ENCODE data around the gene CHKA. TPM values are rescaled to one million over a fixed set of nuclear protein-coding genes. Genes with fewer than 3 reads are reported as not detected.

The CHKA gene
- total RNA-seq, 1 donor from 2014 or later = 66.2 TPM

- DNase-seq (ENCODE audit: low spot score) = no peak
Measured at GRCh38 chr11:68033708-68034045, 87.5 kb downstream of the CHKA start.

- DNase-seq (ENCODE audit: low spot score) = no peak
Measured at GRCh38 chr11:68032997-68033707, 88.0 kb downstream of the CHKA start.

DNA sequence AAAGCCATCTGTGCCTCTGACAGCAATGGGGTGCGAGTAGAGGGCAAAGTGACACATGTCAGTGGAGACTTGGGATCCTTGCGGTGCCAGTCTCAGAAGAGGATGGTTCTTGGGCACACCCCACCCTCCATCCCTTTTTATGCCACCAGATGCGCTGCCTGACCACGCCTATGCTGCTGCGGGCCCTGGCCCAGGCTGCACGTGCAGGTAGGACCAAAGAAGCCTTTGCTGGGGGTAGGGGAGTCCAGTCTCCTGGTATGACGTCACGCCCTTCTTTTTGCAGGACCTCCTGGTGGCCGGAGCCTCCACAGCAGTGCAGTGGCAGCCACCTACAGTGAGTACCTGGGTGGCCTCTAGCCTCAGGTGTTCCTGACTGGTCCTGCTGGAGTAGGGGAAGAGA is 89.2 kb downstream of the CHKA start:
- no peak for DNase-seq (ENCODE audit: low spot score)

DNA sequence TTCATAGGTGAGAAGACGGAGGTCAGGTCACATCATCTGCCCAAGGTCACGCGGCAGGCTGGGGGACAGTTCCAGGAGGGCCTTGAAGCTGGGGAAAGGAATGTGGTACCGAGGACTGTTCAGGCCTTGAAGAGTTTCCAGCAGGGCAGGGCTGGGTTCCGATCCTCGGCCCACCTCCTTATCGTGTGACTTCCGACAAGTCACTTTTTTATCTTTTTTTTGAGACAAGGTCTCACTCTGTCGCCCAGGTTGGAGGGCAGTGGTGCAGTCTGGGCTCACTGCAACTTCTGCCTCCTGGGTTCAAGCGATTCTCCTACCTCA is 90.1 kb downstream of the CHKA start:
- DNase-seq (ENCODE audit: low spot score) = no peak

DNA sequence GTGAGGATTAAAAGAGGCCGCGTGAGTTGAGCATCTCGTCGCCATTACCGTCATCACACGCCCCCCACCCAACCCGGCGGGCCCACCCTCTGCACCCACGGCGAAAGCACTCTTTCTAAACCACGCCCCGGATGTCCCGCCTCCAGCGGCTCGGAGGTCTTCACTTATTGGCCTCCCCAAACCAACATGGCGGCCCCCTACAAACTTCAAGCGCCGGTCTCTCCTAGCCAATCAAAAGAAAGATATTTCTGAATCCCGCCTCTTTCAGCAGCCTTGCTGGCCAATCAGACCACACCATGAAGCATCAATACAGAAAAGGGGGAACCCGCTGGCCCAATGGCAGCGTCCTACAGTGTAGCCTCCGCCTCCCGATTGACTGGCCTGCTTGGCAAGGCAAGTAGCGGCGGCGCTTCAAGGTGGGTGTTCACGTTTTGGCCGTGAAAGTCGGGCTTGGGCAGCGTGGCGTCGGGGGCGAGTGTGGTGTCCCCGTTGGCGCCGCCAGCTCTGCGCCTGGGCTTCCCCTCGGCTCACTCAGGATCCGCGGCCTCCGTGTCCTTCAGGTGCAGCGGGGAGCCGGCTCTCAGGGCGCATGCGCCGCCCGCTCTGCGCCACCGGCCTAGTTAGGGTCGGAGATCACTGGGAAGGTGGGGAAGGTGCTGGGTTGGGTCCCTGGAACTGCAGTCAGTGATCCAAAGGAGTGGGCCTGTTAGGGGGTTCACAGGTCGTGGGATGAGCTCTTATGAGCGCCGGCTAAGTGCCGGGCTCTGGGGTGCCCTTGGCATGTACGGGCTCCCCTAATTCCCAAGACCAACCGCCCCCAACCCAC is 90.7 kb downstream of the CHKA start, which contains the start of gene NDUFS8:
Gene NDUFS8 (plus strand): TSS at position 364 of the 826 bp plus-strand sequence. CDS start 1,471 bp downstream, outside the sequence.
- DNase-seq (ENCODE audit: low spot score) = peak; percentile 98

- no peak for DNase-seq (ENCODE audit: low spot score)
Measured at GRCh38 chr11:68028802-68029545, 92.2 kb downstream of the CHKA start.

- DNase-seq (ENCODE audit: low spot score) = no peak
Measured at GRCh38 chr11:68027667-68028066, 93.5 kb downstream of the CHKA start.

DNA sequence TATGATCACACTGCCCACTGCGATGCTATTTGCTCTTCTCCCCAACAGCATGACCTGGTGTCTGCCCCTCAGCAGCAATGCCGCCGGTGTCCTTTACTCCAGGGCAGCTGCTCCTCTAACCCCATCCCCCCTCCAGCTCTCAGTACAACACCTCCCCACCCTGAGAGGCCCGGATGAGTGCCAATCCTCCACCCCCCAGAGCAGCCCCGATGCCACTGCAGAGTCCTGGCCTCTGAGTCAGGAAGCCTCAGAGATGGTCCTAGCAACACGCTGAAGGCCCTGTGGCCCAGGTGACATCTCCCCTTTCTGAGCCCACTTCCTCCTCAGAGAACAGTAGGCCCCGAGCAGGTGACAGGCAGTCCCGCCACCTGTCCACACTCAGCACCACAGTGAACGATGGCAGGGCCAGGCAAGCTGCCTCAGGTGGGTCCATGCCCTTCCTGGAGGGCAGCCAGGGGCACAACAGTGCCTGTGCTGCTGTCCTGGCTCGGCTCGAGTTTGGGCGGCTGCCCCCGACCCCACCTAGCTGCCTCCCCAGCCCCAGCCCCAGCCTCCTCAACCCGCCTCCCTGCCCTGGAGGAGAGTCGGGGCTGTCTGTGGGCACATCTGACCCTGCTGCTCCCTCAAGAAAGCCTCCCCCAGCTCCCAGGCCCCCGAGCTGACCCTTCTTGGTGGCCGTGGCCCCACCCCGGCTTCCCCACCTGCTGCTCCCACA is 94.6 kb downstream of the CHKA start:
- no peak for DNase-seq (ENCODE audit: low spot score)

- DNase-seq (ENCODE audit: low spot score) = no peak
Measured at GRCh38 chr11:68025047-68025446, 96.1 kb downstream of the CHKA start.

DNA sequence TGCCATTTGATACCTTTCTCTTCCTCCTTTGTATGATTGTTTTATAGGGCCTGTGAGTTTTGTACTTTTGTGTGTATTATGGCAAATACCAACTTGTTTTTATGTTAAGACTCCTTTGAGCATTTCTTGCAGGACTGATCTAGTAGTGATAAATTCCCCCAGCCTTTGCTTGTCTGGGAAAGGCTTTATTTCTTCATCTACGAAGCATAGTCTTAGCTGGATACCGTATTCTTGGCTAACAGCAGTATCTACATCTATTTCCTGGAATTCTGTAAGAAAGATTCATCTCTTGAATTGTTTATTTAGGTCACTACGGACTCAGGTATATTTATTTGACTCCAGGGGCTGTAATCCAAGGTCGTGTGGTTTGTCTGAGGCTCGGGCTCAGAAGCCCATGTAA is 96.7 kb downstream of the CHKA start:
- no peak for DNase-seq (ENCODE audit: low spot score)

GRCh38 chr11:68022531-68022930 is 98.7 kb downstream of the CHKA start:
- no peak for DNase-seq (ENCODE audit: low spot score)

DNA sequence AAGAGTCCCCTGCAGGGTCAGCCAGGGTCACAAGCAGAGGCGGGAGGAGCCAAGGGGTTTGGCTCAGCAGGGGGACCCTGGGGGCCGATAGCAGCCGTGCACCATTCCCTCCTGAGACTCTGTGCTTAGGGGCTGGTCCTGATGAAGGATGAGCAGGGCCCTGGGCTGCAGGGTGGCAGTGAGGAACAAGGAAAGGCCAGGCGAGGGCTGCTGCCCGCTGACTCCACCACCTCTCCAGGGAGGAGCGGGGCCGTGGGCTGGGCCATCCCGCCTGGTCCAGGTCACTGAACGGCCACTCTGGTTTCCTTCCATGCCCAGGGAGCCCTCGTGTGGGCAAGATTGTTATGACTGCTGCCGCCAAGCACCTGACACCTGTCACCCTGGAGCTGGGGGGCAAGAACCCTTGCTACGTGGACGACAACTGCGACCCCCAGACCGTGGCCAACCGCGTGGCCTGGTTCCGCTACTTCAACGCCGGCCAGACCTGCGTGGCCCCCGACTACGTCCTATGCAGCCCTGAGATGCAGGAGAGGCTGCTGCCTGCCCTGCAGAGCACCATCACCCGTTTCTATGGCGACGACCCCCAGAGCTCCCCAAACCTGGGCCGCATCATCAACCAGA is 99.9 kb downstream of the CHKA start:
- no peak for DNase-seq (ENCODE audit: low spot score)

GRCh38 chr11:68020575-68020974 is 100.6 kb downstream of the CHKA start:
- no peak for DNase-seq (ENCODE audit: low spot score)

DNA sequence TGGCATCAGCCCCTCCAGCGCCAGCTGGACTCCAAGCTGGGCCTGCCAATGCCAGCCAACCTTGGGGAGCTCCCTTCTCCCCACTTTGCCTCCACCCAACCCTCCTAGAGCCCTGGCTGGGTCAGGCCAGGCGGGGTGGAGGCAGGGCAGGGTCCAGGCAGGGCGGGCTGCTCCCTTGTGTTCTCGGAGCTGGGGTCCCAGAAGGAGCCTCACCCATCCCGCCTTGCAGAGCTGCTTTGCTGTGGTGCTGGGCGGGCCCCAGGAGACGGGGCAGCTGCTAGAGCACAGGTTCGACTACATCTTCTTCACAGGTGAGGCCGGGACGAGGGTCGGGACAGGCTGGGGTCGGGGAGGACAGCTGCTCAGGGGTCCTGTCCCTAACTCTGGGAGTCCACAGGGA is 101.7 kb downstream of the CHKA start:
- no peak for DNase-seq (ENCODE audit: low spot score)

DNA sequence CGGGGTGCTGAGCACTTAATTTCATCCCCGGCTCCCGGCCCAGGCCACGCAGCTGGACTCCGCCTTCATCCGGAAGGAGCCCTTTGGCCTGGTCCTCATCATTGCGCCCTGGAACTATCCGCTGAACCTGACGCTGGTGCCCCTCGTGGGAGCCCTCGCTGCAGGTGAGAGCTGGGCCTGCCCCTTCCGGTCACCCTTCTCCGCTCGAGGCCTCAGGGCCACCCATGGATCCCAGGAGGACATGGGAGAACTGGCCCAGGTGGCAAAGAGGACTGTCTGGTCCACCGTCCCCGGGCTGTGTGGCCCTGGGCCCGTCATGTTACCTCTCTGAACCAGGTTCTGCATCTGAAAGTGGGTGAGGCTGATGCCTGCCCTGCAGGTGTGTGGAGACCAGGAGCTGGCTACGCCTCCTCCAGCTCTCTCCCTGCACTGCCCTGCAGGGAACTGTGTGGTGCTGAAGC is 102.4 kb downstream of the CHKA start:
- DNase-seq (ENCODE audit: low spot score) = no peak

DNA sequence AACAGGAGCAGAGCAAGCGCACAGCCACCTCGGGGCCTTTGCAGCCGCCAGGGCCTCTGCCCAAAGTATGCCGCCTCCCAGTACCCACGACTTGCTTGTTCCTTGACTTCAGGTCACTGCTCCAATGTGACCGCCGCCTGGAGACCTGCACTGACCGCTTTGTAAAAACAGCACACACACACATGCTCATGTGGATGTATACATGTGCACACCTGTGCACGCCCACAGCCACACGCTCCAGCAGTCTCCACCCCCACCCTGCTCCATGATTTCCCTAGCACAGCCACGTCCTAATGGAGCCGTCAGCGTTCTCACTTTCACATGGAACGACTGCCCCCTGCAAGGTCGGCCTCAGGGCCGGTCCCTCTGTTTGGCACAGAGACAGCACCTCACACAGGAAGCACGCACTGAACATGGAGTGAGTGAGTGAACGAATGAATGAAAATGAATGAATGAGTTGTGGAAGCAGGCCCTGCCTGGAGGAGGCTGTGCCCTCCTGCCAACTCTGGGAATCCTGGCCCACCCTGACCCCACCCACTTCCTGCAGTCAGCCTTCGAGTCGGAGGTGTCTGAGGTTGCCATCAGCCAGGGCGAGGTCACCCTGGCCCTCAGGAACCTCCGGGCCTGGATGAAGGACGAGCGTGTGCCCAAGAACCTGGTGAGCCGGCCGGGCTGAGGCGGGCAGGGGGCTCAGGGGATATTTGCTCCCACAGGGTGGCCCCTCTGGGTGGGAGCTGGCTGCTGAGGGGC is 103.0 kb downstream of the CHKA start:
- DNase-seq (ENCODE audit: low spot score) = no peak

GRCh38 chr11:68016904-68017817 is 104.0 kb downstream of the CHKA start:
- no peak for DNase-seq (ENCODE audit: low spot score)

DNA sequence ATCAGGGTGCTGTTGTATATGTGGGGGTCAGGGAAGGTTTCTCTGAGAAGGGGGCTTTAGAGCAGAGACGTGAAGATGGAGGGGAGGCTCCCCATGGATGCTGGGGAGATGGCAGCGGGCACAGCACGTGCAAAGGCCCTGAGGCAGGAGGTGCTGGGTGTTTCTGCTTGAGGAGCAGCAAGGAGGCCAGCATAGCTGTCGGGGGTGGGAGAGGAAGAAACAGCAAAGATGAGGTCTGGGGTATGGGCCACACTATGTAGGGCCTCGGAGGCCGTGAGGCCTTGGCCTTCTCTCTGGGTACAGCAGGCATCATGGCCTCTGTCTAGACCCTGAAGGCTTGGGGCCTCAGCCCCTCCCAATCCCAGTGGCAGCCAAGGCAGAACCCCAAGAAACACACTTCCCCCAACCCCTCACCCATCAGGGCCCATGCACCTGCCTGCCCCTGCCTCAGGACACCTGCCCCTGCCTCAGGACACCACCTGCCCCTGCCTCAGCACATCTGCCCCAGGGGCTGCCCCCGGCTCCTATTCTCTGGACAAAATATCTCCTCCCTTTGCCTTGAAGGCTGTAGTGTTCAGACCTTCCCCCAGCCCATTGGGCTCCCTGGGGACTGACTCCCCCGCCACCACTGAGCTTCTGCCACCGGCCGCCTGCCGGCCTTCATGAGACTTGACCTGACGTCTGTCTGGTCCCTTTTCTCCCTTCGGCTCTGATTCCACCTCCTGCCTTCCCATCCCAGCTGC is 104.9 kb downstream of the CHKA start:
- DNase-seq (ENCODE audit: low spot score) = no peak

DNA sequence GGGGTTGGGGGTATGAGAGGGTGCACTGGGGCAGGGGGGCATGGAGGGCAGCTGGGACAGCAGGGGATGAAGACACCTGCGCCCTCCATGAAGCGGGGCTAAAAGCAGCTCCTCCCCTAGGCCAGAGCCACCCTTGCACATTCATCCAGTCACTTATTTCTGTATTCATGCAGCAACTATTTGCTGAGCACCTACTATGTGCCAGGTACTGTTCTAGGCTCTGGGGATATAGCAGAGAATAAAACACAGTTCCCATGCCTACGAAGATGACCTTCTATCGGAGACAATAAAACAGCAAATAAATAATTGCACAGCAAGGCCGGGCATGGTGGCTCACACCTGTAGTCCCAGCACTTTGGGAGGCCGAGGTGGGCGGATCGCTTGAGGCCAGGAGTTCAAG is 105.7 kb downstream of the CHKA start:
- DNase-seq (ENCODE audit: low spot score) = no peak
